IMR-90 (cell line): Measurements from ENCODE around the gene COLEC11. TPM values are rescaled to one million over a fixed set of nuclear protein-coding genes. Genes with fewer than 3 reads are reported as not detected.

Experiments used
- ATAC-seq: fragments of 200-7000 bp; cut with Tn5 transposase; 2 replicates; pipeline ENCODE4 v1.9.1; 2020; ENCODE audit warnings: low read depth, mild to moderate bottlenecking, moderate library complexity
- BruUV-seq: library from RNA; stranded (reverse); fragments of 400-500 nt; replicated peaks from 2 replicates; lab custom pipeline; 2021; lab: Mats Ljungman, UMichigan
- CTCF ChIA-PET: fragments of 300-600 bp; formaldehyde crosslinking; extraction: SDS; loops from one replicate; lab custom pipeline; 2021; ENCODE audit warnings: antibody characterized with exemption; lab: Yijun Ruan, JAX
- POLR2A ChIA-PET: fragments of 300-600 bp; sonication (Branson Sonifier 250); formaldehyde crosslinking; loops from one replicate; lab custom pipeline; 2022; ENCODE audit warnings: antibody characterized with exemption; ENCODE audit not compliant: unreplicated experiment; lab: Charles Lee
- DNase-seq: peaks from one replicate; pipeline ENCODE4 v3.0.0; 2013
- H2AFZ ChIP-seq: replicated peaks from 2 replicates; pipeline ENCODE3; 2013; ENCODE audit warnings: low read length, mild to moderate bottlenecking; ENCODE audit not compliant: poor library complexity
- H2AK5ac ChIP-seq: 2 replicates; pipeline ENCODE4 v1.6.1; 2013; ENCODE audit warnings: low read depth, low read length, inconsistent platforms
- H2AK9ac ChIP-seq: replicated peaks from 2 replicates; pipeline ENCODE3; 2013; ENCODE audit warnings: mild to moderate bottlenecking, low read depth, low read length, moderate library complexity; ENCODE audit not compliant: poor library complexity
- H2BK120ac ChIP-seq: 2 replicates; pipeline ENCODE4 v1.6.1; 2013; ENCODE audit warnings: low read depth, low read length, inconsistent platforms
- H2BK15ac ChIP-seq: 3 replicates; pipeline ENCODE4 v1.6.1; 2013; ENCODE audit warnings: low read depth, low read length, inconsistent platforms
- H2BK20ac ChIP-seq: 2 replicates; pipeline ENCODE4 v1.6.1; 2013; ENCODE audit warnings: low read depth, mild to moderate bottlenecking, inconsistent platforms, low read length, moderate library complexity
- H2BK5ac ChIP-seq: 2 replicates; pipeline ENCODE4 v1.6.1; 2013; ENCODE audit warnings: mild to moderate bottlenecking, low read depth, low read length, inconsistent platforms; ENCODE audit not compliant: poor library complexity, severe bottlenecking
- H3K14ac ChIP-seq: replicated peaks from 2 replicates; pipeline ENCODE4 v1.6.1; 2013; ENCODE audit warnings: low read depth, low read length, inconsistent platforms
- H3K18ac ChIP-seq: 2 replicates; pipeline ENCODE4 v1.6.1; 2013; ENCODE audit warnings: low read depth, low read length, control low read depth
- H3K23ac ChIP-seq: 2 replicates; pipeline ENCODE4 v1.6.1; 2013; ENCODE audit warnings: low read depth, low read length, inconsistent platforms
- H3K27ac ChIP-seq: 2 replicates; pipeline ENCODE4 v1.5.1; 2013; ENCODE audit warnings: mild to moderate bottlenecking, control low read depth, low read length; ENCODE audit not compliant: insufficient read depth
- H3K27me3 ChIP-seq: 2 replicates; pipeline ENCODE4 v1.6.1; 2013; ENCODE audit warnings: low read length; ENCODE audit not compliant: control insufficient read depth, insufficient read depth
- H3K36me3 ChIP-seq: 2 replicates; pipeline ENCODE4 v1.6.1; 2013; ENCODE audit warnings: low read length, mixed read lengths; ENCODE audit not compliant: control insufficient read depth, insufficient read depth
- H3K4ac ChIP-seq: 2 replicates; pipeline ENCODE4 v1.6.1; 2013; ENCODE audit warnings: low read depth, low read length, inconsistent platforms
- H3K4me1 ChIP-seq: 2 replicates; pipeline ENCODE4 v1.6.1; 2013; ENCODE audit warnings: low read length, mixed read lengths; ENCODE audit not compliant: control insufficient read depth, insufficient read depth
- H3K4me2 ChIP-seq: 2 replicates; pipeline ENCODE4 v1.6.1; 2013; ENCODE audit warnings: low read depth, mild to moderate bottlenecking, control low read depth, low read length, moderate library complexity
- H3K4me3 ChIP-seq: 2 replicates; pipeline ENCODE4 v1.5.1; 2013; ENCODE audit warnings: low read depth, mild to moderate bottlenecking, control low read depth, low read length, moderate library complexity; ENCODE audit not compliant: insufficient read depth
- H3K56ac ChIP-seq: 2 replicates; pipeline ENCODE4 v1.6.1; 2013; ENCODE audit warnings: low read length, inconsistent platforms; ENCODE audit not compliant: insufficient read depth; ENCODE audit errors: extremely low read depth
- H3K79me1 ChIP-seq, 2 experiments: 2 replicates each; pipeline ENCODE4 v1.6.1; 2013; ENCODE audit warnings: low read length in 2 of 2, inconsistent platforms in 1 of 2, low read depth in 1 of 2
- H3K9ac ChIP-seq: 2 replicates; pipeline ENCODE4 v1.6.1; 2013; ENCODE audit warnings: low read depth, low read length, control low read depth
- H3K9me1 ChIP-seq: 2 replicates; pipeline ENCODE4 v1.6.1; 2013; ENCODE audit warnings: low read length, inconsistent platforms; ENCODE audit not compliant: insufficient read depth
- H3K9me3 ChIP-seq: 2 replicates; pipeline ENCODE4 v1.6.1; 2013; ENCODE audit warnings: low read length; ENCODE audit not compliant: control insufficient read depth, insufficient read depth
- H4K20me1 ChIP-seq: 2 replicates; pipeline ENCODE4 v1.6.1; 2013; ENCODE audit warnings: low read length, inconsistent platforms; ENCODE audit not compliant: insufficient read depth
- H4K5ac ChIP-seq: 2 replicates; pipeline ENCODE4 v1.6.1; 2013; ENCODE audit warnings: mild to moderate bottlenecking, low read depth, low read length, control low read depth
- H4K8ac ChIP-seq, 2 experiments: 2 replicates each; pipeline ENCODE4 v1.6.1; 2013; ENCODE audit warnings: low read depth in 2 of 2, low read length in 2 of 2, control low read depth in 1 of 2, inconsistent platforms in 1 of 2
- H4K91ac ChIP-seq: 2 replicates; pipeline ENCODE4 v1.6.1; 2013; ENCODE audit warnings: low read depth, low read length, inconsistent platforms; ENCODE audit not compliant: insufficient read depth
- CEBPB ChIP-seq: IDR thresholded peaks from 2 replicates; pipeline ENCODE4 v1.6.1; 2012; ENCODE audit warnings: low read depth, low read length, improper control_type of control experiment
- CHD1 ChIP-seq: IDR thresholded peaks from 2 replicates; pipeline ENCODE4 v1.6.1; 2012; ENCODE audit warnings: low read depth, low read length, improper control_type of control experiment
- FOS ChIP-seq: fragments of 150-350 bp; IDR thresholded peaks from 2 replicates; pipeline ENCODE4 v1.6.1; 2016; ENCODE audit warnings: low read depth, low read length
- MAFK ChIP-seq: IDR thresholded peaks from 2 replicates; pipeline ENCODE4 v1.6.1; 2012; ENCODE audit warnings: low read depth, low read length, improper control_type of control experiment
- MAZ ChIP-seq: IDR thresholded peaks from 2 replicates; pipeline ENCODE4 v1.6.1; 2012; ENCODE audit warnings: low read depth, mild to moderate bottlenecking, low read length, improper control_type of control experiment, moderate library complexity, borderline replicate concordance
- MXI1 ChIP-seq: IDR thresholded peaks from 2 replicates; pipeline ENCODE4 v1.6.1; 2012; ENCODE audit warnings: low read depth, mild to moderate bottlenecking, low read length, moderate library complexity, borderline replicate concordance
- NFE2L2 ChIP-seq: fragments of 150-350 bp; IDR thresholded peaks from 2 replicates; pipeline ENCODE4 v1.6.1; 2016; ENCODE audit warnings: low read depth, mild to moderate bottlenecking, low read length
- RAD21 ChIP-seq: IDR thresholded peaks from 2 replicates; pipeline ENCODE4 v1.6.1; 2012; ENCODE audit warnings: low read length, improper control_type of control experiment
- RCOR1 ChIP-seq: IDR thresholded peaks from 2 replicates; pipeline ENCODE4 v1.6.1; 2012; ENCODE audit warnings: mild to moderate bottlenecking, low read length, improper control_type of control experiment; ENCODE audit not compliant: insufficient replicate concordance
- RFX5 ChIP-seq: IDR thresholded peaks from 2 replicates; pipeline ENCODE4 v1.8.0; 2012; ENCODE audit warnings: low read depth, mild to moderate bottlenecking, low read length, moderate library complexity
- SMC3 ChIP-seq: fragments of 150-350 bp; IDR thresholded peaks from 2 replicates; pipeline ENCODE4 v1.6.1; 2016; ENCODE audit warnings: low read depth, mild to moderate bottlenecking, antibody characterized with exemption, low read length, moderate library complexity
- WGBS, 2 experiments: methylation state at CpG; one replicate each; pipeline versions ENCODE4 v1.1.5 to v1.1.7; 2013; ENCODE audit warnings: missing lambda C conversion rate in 2 of 2; ENCODE audit not compliant: insufficient read length in 1 of 2; ENCODE audit errors: extremely low coverage in 2 of 2; 5-methylcytosine and 5-hydroxymethylcytosine counted together
- dilution Hi-C: fragments of 300-500 bp; cut with HindIII; formaldehyde crosslinking; loops from one replicate; pipeline ENCODE4 v1.14.3; 2018; ENCODE audit warnings: low sequenced_read_pairs; ENCODE audit not compliant: unreplicated experiment
- in situ Hi-C: fragments of 300-500 bp; cut with MboI; formaldehyde crosslinking; loops from 3 replicates; pipeline ENCODE4 v1.14.3; 2019; ENCODE audit warnings: low sequenced_read_pairs, inconsistent platforms, mixed read lengths
- intact Hi-C: fragments of 100-400 bp; cut with micrococcal nuclease; formaldehyde crosslinking; loops from 2 replicates; pipeline ENCODE4 v1.10.0; 2022
- polyA plus RNA-seq, 3 experiments: library from polyadenylated mRNA; depleted of rRNA; stranded (reverse); fragments of >200 nt; gene quantifications; 2 replicates each; pipeline ENCODE4 v1.2.3, GENCODE V29; 2012; ENCODE audit warnings: low replicate concordance in 1 of 3
- total RNA-seq: library from RNA; depleted of rRNA; stranded (reverse); fragments of >200 nt; gene quantifications from 2 replicates; pipeline ENCODE4 v1.2.3, GENCODE V29; 2012
- TF ChIP-seq, protein P1 (sequence below): fragments of 150-350 bp; IDR thresholded peaks from 2 replicates; pipeline ENCODE4 v1.6.1; 2016; ENCODE audit warnings: low read depth, mild to moderate bottlenecking, low read length, moderate library complexity, borderline replicate concordance
- TF ChIP-seq, protein P2 (sequence below): fragments of 150-350 bp; IDR thresholded peaks from 2 replicates; pipeline ENCODE4 v1.6.1; 2017; ENCODE audit warnings: mild to moderate bottlenecking, antibody characterized with exemption, low read length, low read depth
- TF ChIP-seq, protein P3 (sequence below): conservative IDR thresholded peaks from 2 replicates; pipeline ENCODE4 v1.5.1; 2012; ENCODE audit warnings: mild to moderate bottlenecking, low read depth, low read length, improper control_type of control experiment

The COLEC11 gene
- total and polyA plus RNA-seq, 2 of the 4 experiments (the other 2 are of a cell fraction), result under 0.01 to 0.24 TPM

DNA sequence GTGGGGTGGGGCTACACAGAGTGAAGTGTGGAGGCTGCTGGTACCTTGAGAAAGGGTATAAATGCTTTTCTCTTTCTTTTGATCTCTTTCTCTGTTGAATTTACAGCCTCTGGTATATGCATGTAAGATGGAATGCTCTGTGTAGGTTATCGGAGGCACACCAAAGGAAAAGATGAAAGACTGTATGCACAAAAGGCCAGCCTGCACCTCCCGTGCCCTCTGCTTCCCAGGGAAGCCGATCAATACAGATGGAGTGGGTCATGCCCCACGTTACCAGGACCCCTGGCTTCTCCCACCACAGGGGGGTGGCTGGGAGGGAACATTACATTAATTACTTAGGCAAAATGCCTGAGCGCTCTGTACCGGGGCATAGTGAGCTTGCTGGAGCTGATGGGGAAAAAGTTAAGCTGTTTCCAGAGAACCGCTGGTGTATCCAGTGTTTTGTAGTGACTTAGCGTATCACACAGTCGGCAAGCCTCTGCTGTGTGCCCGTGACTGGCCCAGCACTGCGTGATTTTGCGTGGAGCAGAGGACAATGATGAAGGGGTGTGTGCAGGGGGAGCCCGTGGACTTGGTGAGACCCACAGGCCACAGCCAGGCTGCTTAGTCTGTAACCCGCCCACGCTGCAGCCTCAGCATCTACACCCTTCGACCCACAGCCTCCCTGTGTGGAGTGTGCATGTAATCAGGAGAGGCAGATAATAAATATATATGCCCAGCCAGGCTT, 71.1 kb downstream of the COLEC11 start:
- H4K8ac ChIP-seq, result no peak overlapping the region
- no peak overlapping the region for H3K14ac ChIP-seq
- H3K27me3 ChIP-seq, result no peaks in the 10 kb centered on the region; the same call in 1 of the 2 replicates
- in situ Hi-C loops (loop anchor here (25.0 kb wide), 1 partner anchor 1804 kb away; no protein-coding TSS in a partner anchor), dilution Hi-C loops (no loop called here), intact Hi-C loops (no loop called here)
- no peak overlapping the region for H3K4me2 ChIP-seq
- peak overlapping the region; percentile 20 for H4K5ac ChIP-seq
- no peak overlapping the region for H3K27ac ChIP-seq
- no peak for ATAC-seq
- CTCF ChIA-PET, result interaction anchor here (0.7 kb wide), 1 partner anchor 19 kb away, joined by 4 read pairs; no protein-coding TSS in a partner anchor
- no peak overlapping the region for H2BK20ac ChIP-seq
- no TSS peak for BruUV-seq
- no peak overlapping the region for H3K23ac ChIP-seq
- H2AK5ac ChIP-seq, result peak overlapping the region; percentile 63; the same call in 1 of the 2 replicates
- peaks cover 4% of the 10 kb centered on the region; the same call in 1 of the 2 replicates for H3K4me1 ChIP-seq
- no peak overlapping the region for H2BK5ac ChIP-seq
- H2AK9ac ChIP-seq, result no peak overlapping the region
- H3K4ac ChIP-seq, result 0 out of 2 replicates have a peak overlapping the region, but pooled peaks have one; percentile 38
- no peaks in the 10 kb centered on the region for H3K79me1 ChIP-seq
- H3K36me3 ChIP-seq, result no peaks in the 10 kb centered on the region
- H3K9me3 ChIP-seq, result no peaks in the 10 kb centered on the region
- H2BK120ac ChIP-seq, result peak overlapping the region; percentile 49; the same call in 1 of the 2 replicates
- H2AFZ ChIP-seq, result no peak overlapping the region
- no peak overlapping the region; the same call in 2 of the 3 replicates for H2BK15ac ChIP-seq
- H3K9ac ChIP-seq, result no peak overlapping the region
- H4K91ac ChIP-seq, result no peak overlapping the region; the same call in 1 of the 2 replicates
- POLR2A ChIA-PET, result no interaction called here
- no peaks in the 10 kb centered on the region for H3K9me1 ChIP-seq
- DNase-seq, result no peak
- WGBS, 2 experiments, result 70% methylated on average over 2 of the region's 16 CpGs; no CpG with 5 or more reads in 1 of the 2 experiments
- no peak overlapping the region for H3K56ac ChIP-seq
- no peak overlapping the region for H3K4me3 ChIP-seq
- no peak overlapping the region; the same call in 1 of the 2 replicates for H3K18ac ChIP-seq
- no peaks in the 10 kb centered on the region for H4K20me1 ChIP-seq
- TF ChIP-seq CHD1 (no peak), MAFK (no peak), CEBPB (no peak), FOS (no peak), RCOR1 (no peak), MXI1 (no peak), RFX5 (no peak), SMC3 (no peak), MAZ (no peak), RAD21 (no peak), NFE2L2 (no peak)
- TF ChIP-seq, protein P1, sequence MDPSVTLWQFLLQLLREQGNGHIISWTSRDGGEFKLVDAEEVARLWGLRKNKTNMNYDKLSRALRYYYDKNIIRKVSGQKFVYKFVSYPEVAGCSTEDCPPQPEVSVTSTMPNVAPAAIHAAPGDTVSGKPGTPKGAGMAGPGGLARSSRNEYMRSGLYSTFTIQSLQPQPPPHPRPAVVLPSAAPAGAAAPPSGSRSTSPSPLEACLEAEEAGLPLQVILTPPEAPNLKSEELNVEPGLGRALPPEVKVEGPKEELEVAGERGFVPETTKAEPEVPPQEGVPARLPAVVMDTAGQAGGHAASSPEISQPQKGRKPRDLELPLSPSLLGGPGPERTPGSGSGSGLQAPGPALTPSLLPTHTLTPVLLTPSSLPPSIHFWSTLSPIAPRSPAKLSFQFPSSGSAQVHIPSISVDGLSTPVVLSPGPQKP, result no peak
- TF ChIP-seq, protein P2, sequence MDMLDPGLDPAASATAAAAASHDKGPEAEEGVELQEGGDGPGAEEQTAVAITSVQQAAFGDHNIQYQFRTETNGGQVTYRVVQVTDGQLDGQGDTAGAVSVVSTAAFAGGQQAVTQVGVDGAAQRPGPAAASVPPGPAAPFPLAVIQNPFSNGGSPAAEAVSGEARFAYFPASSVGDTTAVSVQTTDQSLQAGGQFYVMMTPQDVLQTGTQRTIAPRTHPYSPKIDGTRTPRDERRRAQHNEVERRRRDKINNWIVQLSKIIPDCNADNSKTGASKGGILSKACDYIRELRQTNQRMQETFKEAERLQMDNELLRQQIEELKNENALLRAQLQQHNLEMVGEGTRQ, result no peak
- TF ChIP-seq, protein P3, sequence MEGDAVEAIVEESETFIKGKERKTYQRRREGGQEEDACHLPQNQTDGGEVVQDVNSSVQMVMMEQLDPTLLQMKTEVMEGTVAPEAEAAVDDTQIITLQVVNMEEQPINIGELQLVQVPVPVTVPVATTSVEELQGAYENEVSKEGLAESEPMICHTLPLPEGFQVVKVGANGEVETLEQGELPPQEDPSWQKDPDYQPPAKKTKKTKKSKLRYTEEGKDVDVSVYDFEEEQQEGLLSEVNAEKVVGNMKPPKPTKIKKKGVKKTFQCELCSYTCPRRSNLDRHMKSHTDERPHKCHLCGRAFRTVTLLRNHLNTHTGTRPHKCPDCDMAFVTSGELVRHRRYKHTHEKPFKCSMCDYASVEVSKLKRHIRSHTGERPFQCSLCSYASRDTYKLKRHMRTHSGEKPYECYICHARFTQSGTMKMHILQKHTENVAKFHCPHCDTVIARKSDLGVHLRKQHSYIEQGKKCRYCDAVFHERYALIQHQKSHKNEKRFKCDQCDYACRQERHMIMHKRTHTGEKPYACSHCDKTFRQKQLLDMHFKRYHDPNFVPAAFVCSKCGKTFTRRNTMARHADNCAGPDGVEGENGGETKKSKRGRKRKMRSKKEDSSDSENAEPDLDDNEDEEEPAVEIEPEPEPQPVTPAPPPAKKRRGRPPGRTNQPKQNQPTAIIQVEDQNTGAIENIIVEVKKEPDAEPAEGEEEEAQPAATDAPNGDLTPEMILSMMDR, result no peak
